Activated T-cell treated with anti-CD3 and anti-CD28 coated beads, Interleukin-2, amount 50 U/mL, for 4 hours (primary cell): ENCODE measurements around the gene SEC11A. TPM values are rescaled to one million over a fixed set of nuclear protein-coding genes. Genes with fewer than 3 reads are reported as not detected.

Experiments
- ATAC-seq, 2 donors: fragments of 200-7000 bp; cut with Tn5 transposase; one replicate each; pipeline ENCODE4 v1.10.0; 2021
- DNase-seq: peaks from one replicate; pipeline ENCODE4 v3.0.0-alpha.2; 2020
- H3K27me3 Mint-ChIP-seq: one replicate; pipeline ENCODE4 v1.8.0; 2021; ENCODE audit warnings: low read depth, mixed read lengths
- H3K36me3 Mint-ChIP-seq: one replicate; pipeline ENCODE4 v1.8.0; 2022; ENCODE audit warnings: mixed read lengths; ENCODE audit not compliant: insufficient read depth
- H3K4me1 Mint-ChIP-seq: one replicate; pipeline ENCODE4 v1.8.0; 2021; ENCODE audit warnings: low read depth, mixed read lengths
- H3K4me3 Mint-ChIP-seq: one replicate; pipeline ENCODE4 v1.8.0; 2021; ENCODE audit warnings: mild to moderate bottlenecking, moderate library complexity, mixed read lengths
- H3K9me3 Mint-ChIP-seq: one replicate; pipeline ENCODE4 v1.8.0; 2021; ENCODE audit warnings: mixed read lengths
- total RNA-seq, 3 donors: library from RNA; stranded (reverse); gene quantifications; one replicate each; pipeline ENCODE4 v1.2.1, GENCODE V29; 2021

Gene SEC11A
- total RNA-seq, 3 donors from 2014 or later = 72.3 to 82.9 (median 79.2) TPM

DNA sequence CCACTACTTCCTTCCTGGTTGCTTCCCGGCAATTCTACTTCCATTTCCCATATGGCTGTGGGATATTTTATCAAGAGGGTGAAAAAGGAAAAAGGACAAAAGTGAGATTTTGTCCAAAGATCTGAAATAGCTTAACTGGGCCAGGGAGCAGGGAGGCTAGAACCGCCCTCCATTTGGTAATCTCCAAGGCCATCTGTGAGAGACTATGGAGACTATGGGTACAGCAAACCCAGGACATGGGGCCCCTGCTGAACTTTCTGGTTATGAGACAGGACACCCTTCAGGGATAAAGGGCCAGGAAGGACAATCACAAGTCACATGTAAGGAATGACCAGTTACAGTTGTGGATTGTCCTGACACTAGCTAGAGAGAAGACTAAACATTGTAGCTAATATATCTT lies 90.8 kb downstream of the SEC11A start:
- Mint-ChIP-seq H3K9me3 (peaks cover 12% of the 10 kb centered on the region), H3K4me1 (peaks cover 1% of the 10 kb centered on the region), H3K36me3 (peaks cover 27% of the 10 kb centered on the region), H3K4me3 (no peak overlapping the region), H3K27me3 (no peaks in the 10 kb centered on the region)
- ATAC-seq = no peak
- DNase-seq = no peak

DNA sequence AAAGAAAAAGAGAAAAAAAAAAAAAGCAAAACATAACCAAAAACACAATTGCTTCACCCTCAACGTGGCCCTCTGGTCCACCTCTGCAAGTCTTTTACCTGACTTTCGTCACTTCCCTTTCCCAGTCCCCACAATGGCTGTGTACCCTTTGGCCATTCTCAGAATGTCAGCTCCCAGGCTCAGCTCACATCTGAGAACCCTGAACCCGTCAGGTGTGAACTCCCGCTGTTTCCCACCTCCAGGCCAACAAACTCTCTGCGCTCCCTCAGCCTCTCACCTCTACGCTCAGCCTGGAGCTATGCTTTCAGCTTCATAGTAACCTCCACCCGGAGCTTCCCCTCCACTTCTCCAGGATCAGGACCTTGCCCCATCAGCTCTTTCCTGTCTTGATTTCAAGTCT lies 91.6 kb downstream of the SEC11A start:
- peaks cover 30% of the 10 kb centered on the region for H3K36me3 Mint-ChIP-seq
- DNase-seq (no peak), ATAC-seq (no peak)
- H3K4me3 Mint-ChIP-seq = no peak overlapping the region
- no peaks in the 10 kb centered on the region for H3K27me3 Mint-ChIP-seq
- H3K9me3 Mint-ChIP-seq = peaks cover 15% of the 10 kb centered on the region
- H3K4me1 Mint-ChIP-seq = no peaks in the 10 kb centered on the region

DNA sequence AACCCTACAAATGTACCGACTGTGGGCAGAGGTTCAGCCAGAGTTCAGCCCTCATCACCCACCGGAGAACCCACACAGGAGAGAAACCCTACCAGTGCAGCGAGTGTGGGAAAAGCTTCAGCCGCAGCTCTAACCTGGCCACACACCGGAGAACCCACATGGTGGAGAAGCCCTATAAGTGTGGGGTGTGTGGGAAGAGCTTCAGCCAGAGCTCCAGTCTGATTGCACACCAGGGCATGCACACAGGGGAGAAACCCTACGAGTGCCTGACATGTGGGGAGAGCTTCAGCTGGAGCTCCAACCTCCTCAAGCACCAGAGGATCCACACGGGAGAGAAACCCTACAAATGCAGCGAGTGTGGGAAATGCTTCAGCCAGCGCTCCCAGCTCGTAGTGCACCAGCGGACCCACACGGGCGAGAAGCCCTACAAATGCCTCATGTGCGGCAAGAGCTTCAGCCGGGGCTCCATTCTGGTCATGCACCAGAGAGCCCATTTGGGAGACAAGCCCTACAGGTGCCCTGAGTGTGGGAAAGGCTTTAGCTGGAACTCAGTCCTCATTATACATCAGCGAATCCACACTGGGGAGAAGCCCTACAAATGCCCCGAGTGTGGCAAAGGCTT lies 94.5 kb downstream of the SEC11A start:
- DNase-seq = no peak
- H3K36me3 Mint-ChIP-seq = peaks cover 33% of the 10 kb centered on the region
- peaks cover 15% of the 10 kb centered on the region for H3K9me3 Mint-ChIP-seq
- no peaks in the 10 kb centered on the region for H3K27me3 Mint-ChIP-seq
- ATAC-seq = no peak
- no peak overlapping the region for H3K4me3 Mint-ChIP-seq
- no peaks in the 10 kb centered on the region for H3K4me1 Mint-ChIP-seq

DNA sequence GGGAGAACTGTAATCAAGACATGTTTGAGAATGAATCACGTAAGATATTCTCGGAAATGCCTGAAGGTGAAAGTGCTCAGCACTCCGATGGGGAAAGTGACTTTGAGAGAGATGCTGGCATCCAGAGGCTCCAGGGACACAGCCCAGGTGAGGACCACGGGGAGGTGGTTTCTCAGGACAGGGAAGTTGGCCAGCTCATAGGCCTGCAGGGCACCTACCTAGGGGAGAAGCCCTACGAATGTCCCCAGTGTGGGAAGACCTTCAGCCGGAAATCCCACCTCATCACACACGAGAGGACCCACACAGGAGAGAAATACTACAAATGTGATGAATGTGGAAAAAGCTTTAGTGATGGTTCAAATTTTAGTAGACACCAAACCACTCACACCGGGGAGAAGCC lies 95.3 kb downstream of the SEC11A start:
- Mint-ChIP-seq H3K4me3 (no peak overlapping the region), H3K9me3 (peaks cover 15% of the 10 kb centered on the region), H3K36me3 (peaks cover 36% of the 10 kb centered on the region), H3K4me1 (no peaks in the 10 kb centered on the region), H3K27me3 (no peaks in the 10 kb centered on the region)
- DNase-seq = no peak
- ATAC-seq = no peak

Other genes with a start within 250 kb of the SEC11A start
- 1 to 10 TPM; 6.3 to 9.3 (median 6.6) TPM for gene ZSCAN2, start 115.1 kb downstream of the SEC11A start, total RNA-seq
- gene WDR73, start 61.9 kb downstream of the SEC11A start, total RNA-seq = 10 to 100 TPM; 31.1 to 38.8 (median 36.0) TPM
- 10 to 100 TPM in 1 of 3 donors, 1 to 10 TPM in 2; 9.1 to 12.0 (median 9.3) TPM for gene NMB, start 57.9 kb downstream of the SEC11A start, total RNA-seq
- gene ZNF592, start 32.5 kb upstream of the SEC11A start, total RNA-seq = 10 to 100 TPM; 28.7 to 30.6 (median 30.5) TPM
- gene ALPK3, start 101.2 kb upstream of the SEC11A start, total RNA-seq = under 1 TPM; 0.05 to 0.13 (median 0.11) TPM
- not detected for gene SLC28A1, start 168.5 kb upstream of the SEC11A start, total RNA-seq